GM12872 (cell line): ENCODE measurements around the gene EPOP.

Experiments
- TF ChIP-seq, protein P1 (sequence below): IDR thresholded peaks from 3 replicates; pipeline ENCODE4 v1.5.1; 2011; ENCODE audit warnings: low read depth, mild to moderate bottlenecking, low read length, moderate library complexity; ENCODE audit not compliant: insufficient read depth

EPOP gene

GRCh38 chr17:38674749-38675615, at the start of gene EPOP:
Gene EPOP, minus strand, starts transcription at chr17:38674957. Its CDS starts 462 bp downstream, at chr17:38674495.
- TF ChIP-seq, protein P1, sequence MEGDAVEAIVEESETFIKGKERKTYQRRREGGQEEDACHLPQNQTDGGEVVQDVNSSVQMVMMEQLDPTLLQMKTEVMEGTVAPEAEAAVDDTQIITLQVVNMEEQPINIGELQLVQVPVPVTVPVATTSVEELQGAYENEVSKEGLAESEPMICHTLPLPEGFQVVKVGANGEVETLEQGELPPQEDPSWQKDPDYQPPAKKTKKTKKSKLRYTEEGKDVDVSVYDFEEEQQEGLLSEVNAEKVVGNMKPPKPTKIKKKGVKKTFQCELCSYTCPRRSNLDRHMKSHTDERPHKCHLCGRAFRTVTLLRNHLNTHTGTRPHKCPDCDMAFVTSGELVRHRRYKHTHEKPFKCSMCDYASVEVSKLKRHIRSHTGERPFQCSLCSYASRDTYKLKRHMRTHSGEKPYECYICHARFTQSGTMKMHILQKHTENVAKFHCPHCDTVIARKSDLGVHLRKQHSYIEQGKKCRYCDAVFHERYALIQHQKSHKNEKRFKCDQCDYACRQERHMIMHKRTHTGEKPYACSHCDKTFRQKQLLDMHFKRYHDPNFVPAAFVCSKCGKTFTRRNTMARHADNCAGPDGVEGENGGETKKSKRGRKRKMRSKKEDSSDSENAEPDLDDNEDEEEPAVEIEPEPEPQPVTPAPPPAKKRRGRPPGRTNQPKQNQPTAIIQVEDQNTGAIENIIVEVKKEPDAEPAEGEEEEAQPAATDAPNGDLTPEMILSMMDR = no peak

DNA sequence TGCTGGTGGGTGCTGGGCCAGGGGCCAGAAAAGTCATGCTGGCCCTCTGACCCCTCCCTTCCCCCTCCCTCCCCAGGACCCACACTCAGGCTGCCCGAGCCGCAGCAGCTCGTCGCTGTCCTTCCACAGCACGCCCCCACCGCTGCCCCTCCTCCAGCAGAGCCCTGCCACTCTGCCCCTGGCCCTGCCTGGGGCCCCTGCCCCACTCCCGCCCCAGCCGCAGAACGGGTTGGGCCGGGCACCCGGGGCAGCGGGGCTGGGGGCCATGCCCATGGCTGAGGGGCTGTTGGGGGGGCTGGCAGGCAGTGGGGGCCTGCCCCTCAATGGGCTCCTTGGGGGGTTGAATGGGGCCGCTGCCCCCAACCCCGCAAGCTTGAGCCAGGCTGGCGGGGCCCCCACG, 47.0 kb upstream of the EPOP start:
- TF ChIP-seq, protein P1 = no peak

GRCh38 chr17:38720941-38721340, 46.2 kb upstream of the EPOP start:
- TF ChIP-seq, protein P1 = no peak

DNA sequence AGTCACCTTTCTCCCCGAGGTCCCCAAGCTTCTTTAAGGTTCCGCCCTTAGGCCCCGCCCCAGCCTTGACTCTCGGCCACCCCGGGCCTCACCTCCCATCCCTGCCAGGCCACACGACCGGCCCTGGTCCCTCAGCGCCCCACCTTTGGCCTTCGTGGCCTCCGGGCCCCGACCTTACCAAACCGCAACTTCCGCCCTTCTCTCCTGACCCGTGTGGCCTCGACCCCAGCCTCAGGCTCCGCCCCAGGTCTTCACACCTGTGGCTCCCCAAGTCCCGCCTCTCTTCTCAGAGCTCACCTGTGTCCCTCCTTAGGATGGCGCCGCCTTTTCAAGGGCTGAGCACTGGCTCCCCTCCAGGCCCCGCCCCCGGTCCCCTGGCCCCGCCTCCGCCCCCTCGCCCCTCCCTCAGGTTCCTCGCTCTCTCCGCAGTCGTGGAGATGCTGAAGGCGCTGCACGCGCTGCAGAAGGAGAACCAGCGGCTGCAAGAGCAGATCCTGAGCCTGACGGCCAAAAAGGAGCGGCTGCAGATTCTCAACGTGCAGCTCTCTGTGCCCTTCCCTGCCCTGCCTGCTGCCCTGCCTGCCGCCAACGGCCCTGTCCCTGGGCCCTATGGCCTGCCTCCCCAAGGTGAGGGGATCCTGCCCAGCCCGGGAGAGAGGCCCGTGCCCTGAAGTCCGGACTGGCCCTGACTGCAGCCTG, 45.3 kb upstream of the EPOP start:
- TF ChIP-seq, protein P1 = no peak

- TF ChIP-seq, protein P1 = no peak
Measured at GRCh38 chr17:38719289-38719942, 44.7 kb upstream of the EPOP start.

DNA sequence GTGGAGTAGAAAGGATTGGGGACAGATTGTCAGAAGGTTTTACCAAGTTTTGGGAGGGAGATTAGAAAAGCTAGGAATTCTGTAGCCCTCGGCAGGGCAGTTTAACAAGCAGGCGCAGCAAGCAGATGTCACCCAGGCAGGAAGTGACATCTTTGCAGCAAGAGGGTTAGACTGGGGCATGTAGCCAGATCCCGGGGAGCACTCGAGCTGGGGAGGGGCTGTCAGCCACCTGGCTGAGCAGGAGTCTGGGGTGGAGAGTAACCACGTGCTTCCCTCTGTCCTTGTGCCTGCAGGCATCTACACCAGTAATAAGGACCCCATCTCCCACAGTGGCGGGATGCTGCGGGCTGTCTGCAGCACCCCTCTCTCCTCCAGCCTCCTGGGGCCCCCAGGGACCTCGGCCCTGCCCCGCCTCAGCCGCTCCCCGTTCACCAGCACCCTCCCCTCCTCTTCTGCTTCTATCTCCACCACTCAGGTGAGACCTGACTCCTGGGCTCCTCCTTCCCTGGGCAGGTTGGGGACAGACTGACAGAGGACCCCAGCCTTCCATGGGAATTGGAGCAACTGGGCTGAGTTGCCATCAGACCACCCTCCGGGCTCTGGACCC, 42.5 kb upstream of the EPOP start:
- TF ChIP-seq, protein P1 = no peak

DNA sequence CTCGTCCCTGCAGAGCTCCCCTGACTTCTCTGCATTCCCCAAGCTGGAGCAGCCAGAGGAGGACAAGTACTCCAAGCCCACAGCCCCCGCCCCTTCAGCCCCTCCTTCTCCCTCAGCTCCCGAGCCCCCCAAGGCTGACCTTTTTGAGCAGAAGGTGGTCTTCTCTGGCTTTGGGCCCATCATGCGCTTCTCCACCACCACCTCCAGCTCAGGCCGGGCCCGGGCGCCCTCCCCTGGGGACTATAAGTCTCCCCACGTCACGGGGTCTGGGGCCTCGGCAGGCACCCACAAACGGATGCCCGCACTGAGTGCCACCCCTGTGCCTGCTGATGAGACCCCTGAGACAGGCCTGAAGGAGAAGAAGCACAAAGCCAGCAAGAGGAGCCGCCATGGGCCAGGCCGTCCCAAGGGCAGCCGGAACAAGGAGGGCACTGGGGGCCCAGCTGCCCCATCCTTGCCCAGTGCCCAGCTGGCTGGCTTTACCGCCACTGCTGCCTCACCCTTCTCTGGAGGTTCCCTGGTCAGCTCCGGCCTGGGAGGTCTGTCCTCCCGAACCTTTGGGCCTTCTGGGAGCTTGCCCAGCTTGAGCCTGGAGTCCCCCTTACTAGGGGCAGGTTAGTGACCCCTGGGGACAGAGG, 41.7 kb upstream of the EPOP start:
- TF ChIP-seq, protein P1 = no peak
